ENCODE measurements around the gene PROSER1. TPM values are rescaled to one million over a fixed set of nuclear protein-coding genes. Genes with fewer than 3 reads are reported as not detected.

The PROSER1 gene
- total and polyA plus RNA-seq, 10 of the 15 experiments (the other 5 are each of a cell fraction or from before 2014, with no cell fraction given): 14.3 to 66.0 (median 26.9) TPM

DNA sequence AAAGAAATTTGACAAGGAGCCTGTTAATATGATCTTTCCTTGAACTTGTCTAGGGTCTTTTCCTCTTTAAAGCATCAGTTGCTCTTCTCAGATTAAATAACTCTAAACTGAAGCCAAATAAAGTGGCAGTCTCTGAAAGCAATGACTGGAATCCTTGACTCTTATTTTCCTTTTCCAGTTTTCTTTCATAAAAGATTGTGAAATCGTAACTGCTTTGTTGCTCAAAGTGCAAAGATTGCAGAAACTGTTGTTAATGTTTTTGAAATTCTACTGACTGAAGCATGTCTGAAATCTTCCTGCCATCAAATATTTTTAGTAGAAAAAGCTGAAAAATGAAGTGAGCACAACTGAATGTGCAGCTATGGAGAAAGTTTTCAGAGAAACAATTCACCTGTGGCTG is 2.3 kb upstream of the PROSER1 start:
- Histone ChIP-seq H3K4me1 (ENCODE audit: control insufficient read depth, insufficient read depth, low read length) (peaks cover 18% of the 10 kb centered on the region), H3K36me3 (ENCODE audit: control insufficient read depth in 2 of 2, insufficient read depth in 2 of 2, low read length in 1 of 2) (peaks cover 0 to under 1% of the 10 kb centered on the region in 2 experiments; a peak in 1 of 4 replicates), H3K4me2 (ENCODE audit: control insufficient read depth, insufficient read depth) (peak overlapping the region; percentile 46), H4K20me1 (ENCODE audit: control insufficient read depth, insufficient read depth) (no peaks in the 10 kb centered on the region), H3K27ac (ENCODE audit: control insufficient read depth, insufficient read depth) (no peak overlapping the region), H3K9ac (ENCODE audit: control insufficient read depth, insufficient read depth, low read length) (no peak overlapping the region), H3K9me3 (replicated peaks; ENCODE audit: control insufficient read depth, insufficient read depth, low read length) (no peaks in the 10 kb centered on the region), H3K27me3 (replicated peaks in 1 of 2; ENCODE audit: control insufficient read depth in 2 of 2, insufficient read depth in 2 of 2, low read length in 1 of 2) (no peaks in the 10 kb centered on the region), H3K4me3 (peak overlapping the region; percentile 19; the same call in 1 of the 2 replicates), H2AFZ (ENCODE audit: control insufficient read depth, low read depth, low read length) (no peak overlapping the region), H3K79me2 (ENCODE audit: control insufficient read depth, insufficient read depth, low read length) (peaks cover 47% of the 10 kb centered on the region)
- RAD21 ChIA-PET (ENCODE audit: unreplicated experiment): interaction anchor here (1.0 to 1.2 kb wide), 2 partner anchors 10 to 221 kb away, joined by 3 read pairs; no protein-coding TSS in a partner anchor
- intact Hi-C loops (cut with micrococcal nuclease; ENCODE audit: unreplicated experiment) (no loop called here), in situ Hi-C loops (cut with MboI) (loop anchor here (5.0 kb wide), 1 partner anchor 222 kb away; no protein-coding TSS in a partner anchor)
- POLR2A ChIA-PET: no interaction called here
- no TSS peak for BruUV-seq (replicated peaks)
- 100% methylated on average over 1 of the region's 1 CpG for whole genome bisulfite sequencing (ENCODE audit: insufficient coverage, insufficient replicate concordance, low lambda C conversion rate, missing lambda C conversion rate)
- SMC1A ChIA-PET (ENCODE audit: uncharacterized antibody, unreplicated experiment): interaction anchor here (1.2 to 2.8 kb wide), 4 partner anchors 10 to 573 kb away, joined by 3 to 8 read pairs (median 6); no protein-coding TSS in a partner anchor
- DNase-seq (ENCODE audit: low read depth, low spot score): no peak
- CTCF ChIA-PET: interaction anchor here (1.4 to 1.5 kb wide), 2 partner anchors 9 to 22 kb away, joined by 3 to 5 read pairs; no protein-coding TSS in a partner anchor
- TF ChIP-seq ZSCAN29 (IDR thresholded peaks at IDR 0.05): no peak
- no peak for TF ChIP-seq WRNIP1 (IDR thresholded peaks at IDR 0.05; ENCODE audit: borderline replicate concordance, low read depth, low read length)
- TF ChIP-seq EZH2 (IDR thresholded peaks at IDR 0.05; ENCODE audit: borderline replicate concordance, control insufficient read depth, low read depth, low read length): no peak
- TF ChIP-seq, protein P1, sequence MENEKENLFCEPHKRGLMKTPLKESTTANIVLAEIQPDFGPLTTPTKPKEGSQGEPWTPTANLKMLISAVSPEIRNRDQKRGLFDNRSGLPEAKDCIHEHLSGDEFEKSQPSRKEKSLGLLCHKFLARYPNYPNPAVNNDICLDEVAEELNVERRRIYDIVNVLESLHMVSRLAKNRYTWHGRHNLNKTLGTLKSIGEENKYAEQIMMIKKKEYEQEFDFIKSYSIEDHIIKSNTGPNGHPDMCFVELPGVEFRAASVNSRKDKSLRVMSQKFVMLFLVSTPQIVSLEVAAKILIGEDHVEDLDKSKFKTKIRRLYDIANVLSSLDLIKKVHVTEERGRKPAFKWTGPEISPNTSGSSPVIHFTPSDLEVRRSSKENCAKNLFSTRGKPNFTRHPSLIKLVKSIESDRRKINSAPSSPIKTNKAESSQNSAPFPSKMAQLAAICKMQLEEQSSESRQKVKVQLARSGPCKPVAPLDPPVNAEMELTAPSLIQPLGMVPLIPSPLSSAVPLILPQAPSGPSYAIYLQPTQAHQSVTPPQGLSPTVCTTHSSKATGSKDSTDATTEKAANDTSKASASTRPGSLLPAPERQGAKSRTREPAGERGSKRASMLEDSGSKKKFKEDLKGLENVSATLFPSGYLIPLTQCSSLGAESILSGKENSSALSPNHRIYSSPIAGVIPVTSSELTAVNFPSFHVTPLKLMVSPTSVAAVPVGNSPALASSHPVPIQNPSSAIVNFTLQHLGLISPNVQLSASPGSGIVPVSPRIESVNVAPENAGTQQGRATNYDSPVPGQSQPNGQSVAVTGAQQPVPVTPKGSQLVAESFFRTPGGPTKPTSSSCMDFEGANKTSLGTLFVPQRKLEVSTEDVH (IDR thresholded peaks at IDR 0.05; ENCODE audit: low read depth, partially characterized antibody): no peak
- no peak for TF ChIP-seq ZNF274 (IDR thresholded peaks at IDR 0.05; ENCODE audit: insufficient read depth, insufficient read length)
- no peak for TF ChIP-seq IKZF2 (IDR thresholded peaks at IDR 0.05)
- TF ChIP-seq SRF (IDR thresholded peaks at IDR 0.05; ENCODE audit: low read depth in 2 of 2, low read length in 2 of 2): no peak
- no peak for TF ChIP-seq ZZZ3 (IDR thresholded peaks at IDR 0.05; ENCODE audit: control insufficient read depth, insufficient read length, low read depth)
- TF ChIP-seq, protein P2, sequence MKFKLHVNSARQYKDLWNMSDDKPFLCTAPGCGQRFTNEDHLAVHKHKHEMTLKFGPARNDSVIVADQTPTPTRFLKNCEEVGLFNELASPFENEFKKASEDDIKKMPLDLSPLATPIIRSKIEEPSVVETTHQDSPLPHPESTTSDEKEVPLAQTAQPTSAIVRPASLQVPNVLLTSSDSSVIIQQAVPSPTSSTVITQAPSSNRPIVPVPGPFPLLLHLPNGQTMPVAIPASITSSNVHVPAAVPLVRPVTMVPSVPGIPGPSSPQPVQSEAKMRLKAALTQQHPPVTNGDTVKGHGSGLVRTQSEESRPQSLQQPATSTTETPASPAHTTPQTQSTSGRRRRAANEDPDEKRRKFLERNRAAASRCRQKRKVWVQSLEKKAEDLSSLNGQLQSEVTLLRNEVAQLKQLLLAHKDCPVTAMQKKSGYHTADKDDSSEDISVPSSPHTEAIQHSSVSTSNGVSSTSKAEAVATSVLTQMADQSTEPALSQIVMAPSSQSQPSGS (IDR thresholded peaks at IDR 0.05; ENCODE audit: low read length): no peak
- no peak for TF ChIP-seq FOXM1 (IDR thresholded peaks at IDR 0.05; ENCODE audit: low read depth, low read length)
- no peak for ATAC-seq
- no peak for FAIRE-seq

All from GM12878 (cell line).